ENCODE data around the gene AQP10.
"Not testable (repeated sequence)": the region's sequence is repeated elsewhere in the genome, so short reads cannot be mapped to it uniquely, and the experiment has no call there.

Gene AQP10

GRCh38 chr1:154320882-154321608 is at the start of gene AQP10:
AQP10 (plus strand) TSS chr1:154321093; CDS start chr1:154321156, 63 bp downstream.
- DNase-seq (ENCODE audit: low read depth, low spot score): no peak

- DNase-seq (ENCODE audit: low read depth, low spot score): peak; percentile 96
These were observed 48.5 kb upstream of the AQP10 start, which contains the start of gene HAX1 for GRCh38 chr1:154272217-154272998. HAX1 (plus strand) TSS chr1:154272629; CDS start chr1:154272724, 95 bp downstream.

GRCh38 chr1:154272999-154273563 is 47.8 kb upstream of the AQP10 start:
- DNase-seq (ENCODE audit: low read depth, low spot score): no peak

GRCh38 chr1:154276797-154277196 is 44.1 kb upstream of the AQP10 start:
- DNase-seq (ENCODE audit: low read depth, low spot score): no peak

- DNase-seq (ENCODE audit: low read depth, low spot score): not testable (repeated sequence)
These were observed 33.3 kb upstream of the AQP10 start for GRCh38 chr1:154287591-154287990.

GRCh38 chr1:154288661-154289060 is 32.2 kb upstream of the AQP10 start:
- no peak for DNase-seq (ENCODE audit: low read depth, low spot score)

- no peak for DNase-seq (ENCODE audit: low read depth, low spot score)
These were observed 30.0 kb upstream of the AQP10 start for GRCh38 chr1:154290921-154291320.

- no peak for DNase-seq (ENCODE audit: low read depth, low spot score)
These were observed 25.3 kb upstream of the AQP10 start for GRCh38 chr1:154295408-154296235.

GRCh38 chr1:154301582-154301981 is 19.3 kb upstream of the AQP10 start:
- DNase-seq (ENCODE audit: low read depth, low spot score): no peak

- DNase-seq (ENCODE audit: low read depth, low spot score): peak; percentile 27
These were observed 16.1 kb upstream of the AQP10 start for GRCh38 chr1:154304664-154305337.

GRCh38 chr1:154306151-154306550 is 14.7 kb upstream of the AQP10 start:
- DNase-seq (ENCODE audit: low read depth, low spot score): peak; percentile 63

- DNase-seq (ENCODE audit: low read depth, low spot score): not testable (repeated sequence)
These were observed 13.1 kb upstream of the AQP10 start for GRCh38 chr1:154307670-154308270.

GRCh38 chr1:154309136-154309535 is 11.8 kb upstream of the AQP10 start:
- DNase-seq (ENCODE audit: low read depth, low spot score): not testable (repeated sequence)

GRCh38 chr1:154312229-154313065 is 8.4 kb upstream of the AQP10 start:
- DNase-seq (ENCODE audit: low read depth, low spot score): not testable (repeated sequence)

- no peak for DNase-seq (ENCODE audit: low read depth, low spot score)
These were observed 7.9 kb upstream of the AQP10 start for GRCh38 chr1:154313066-154313356.

GRCh38 chr1:154314226-154314625 is 6.7 kb upstream of the AQP10 start:
- DNase-seq (ENCODE audit: low read depth, low spot score): not testable (repeated sequence)

- DNase-seq (ENCODE audit: low read depth, low spot score): no peak
These were observed 4.2 kb upstream of the AQP10 start for GRCh38 chr1:154316704-154317103.

- DNase-seq (ENCODE audit: low read depth, low spot score): no peak
These were observed 2.5 kb upstream of the AQP10 start for GRCh38 chr1:154318386-154318785.

GRCh38 chr1:154321609-154321934 is 679 bp downstream of the AQP10 start:
- not testable (repeated sequence) for DNase-seq (ENCODE audit: low read depth, low spot score)

- DNase-seq (ENCODE audit: low read depth, low spot score): no peak
These were observed 2.6 kb downstream of the AQP10 start for GRCh38 chr1:154323493-154323892.

Data from astrocyte of the hippocampus (primary cell).